HG03095 (cell line): ENCODE measurements around the gene DNASE1L3.

Source experiments
- ATAC-seq: cut with Tn5 transposase; IDR thresholded peaks from one replicate; pipeline ENCODE4 v1.9.1; 2021; ENCODE audit warnings: moderate library complexity; ENCODE audit not compliant: unreplicated experiment

Gene DNASE1L3

DNA sequence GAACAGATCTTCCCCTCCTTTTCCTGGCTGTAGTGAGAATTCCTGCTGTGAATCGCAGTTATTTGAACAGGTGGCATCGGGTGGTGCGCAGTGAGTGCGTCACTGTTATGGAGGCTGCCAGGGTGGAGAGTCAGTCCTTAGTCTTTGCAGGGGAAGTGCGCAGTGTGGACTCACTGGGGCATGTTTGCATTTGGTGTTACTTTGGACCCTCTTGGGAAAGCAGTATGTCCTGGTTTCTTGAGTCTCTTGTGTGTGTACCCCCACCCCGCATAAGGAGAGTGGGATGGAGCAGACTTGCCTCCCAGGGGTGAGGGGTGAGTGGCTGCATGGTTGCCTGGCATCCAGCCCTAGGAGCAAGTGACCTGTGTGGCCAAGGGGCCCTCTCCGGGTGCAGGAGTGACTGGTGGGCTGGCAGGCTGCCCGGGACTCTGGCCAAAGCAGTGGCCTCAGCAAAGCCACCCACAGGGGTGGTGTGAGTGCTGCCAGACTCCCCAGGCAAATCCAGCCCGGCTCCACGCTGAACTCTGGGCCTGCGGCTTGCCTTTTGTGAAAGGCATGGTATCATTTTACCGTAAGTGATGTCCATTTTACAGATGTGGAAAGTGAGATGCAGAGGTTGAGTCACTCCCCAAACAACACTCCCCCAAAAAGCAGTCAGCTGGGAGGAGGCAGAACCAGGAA lies 46.4 kb downstream of the DNASE1L3 start:
- no peak for ATAC-seq

DNA sequence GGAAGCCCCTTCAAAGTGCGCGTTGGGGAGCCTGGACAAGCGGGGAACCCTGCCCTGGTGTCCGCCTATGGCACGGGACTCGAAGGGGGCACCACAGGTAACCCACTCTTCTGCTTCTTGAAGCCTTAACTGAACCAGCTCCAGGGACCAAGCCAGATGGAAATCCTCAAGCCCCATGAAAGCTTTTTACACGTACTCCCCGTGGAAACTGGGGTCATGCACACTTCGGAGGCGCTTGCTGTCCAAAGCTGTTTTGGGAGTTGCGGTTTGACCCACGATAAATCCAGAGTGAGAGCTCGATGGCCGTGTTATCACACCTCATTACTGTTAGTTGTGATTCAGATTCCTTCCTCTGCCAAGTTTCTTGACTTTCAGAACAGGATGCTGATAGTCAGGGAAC lies 47.5 kb downstream of the DNASE1L3 start:
- no peak for ATAC-seq

DNA sequence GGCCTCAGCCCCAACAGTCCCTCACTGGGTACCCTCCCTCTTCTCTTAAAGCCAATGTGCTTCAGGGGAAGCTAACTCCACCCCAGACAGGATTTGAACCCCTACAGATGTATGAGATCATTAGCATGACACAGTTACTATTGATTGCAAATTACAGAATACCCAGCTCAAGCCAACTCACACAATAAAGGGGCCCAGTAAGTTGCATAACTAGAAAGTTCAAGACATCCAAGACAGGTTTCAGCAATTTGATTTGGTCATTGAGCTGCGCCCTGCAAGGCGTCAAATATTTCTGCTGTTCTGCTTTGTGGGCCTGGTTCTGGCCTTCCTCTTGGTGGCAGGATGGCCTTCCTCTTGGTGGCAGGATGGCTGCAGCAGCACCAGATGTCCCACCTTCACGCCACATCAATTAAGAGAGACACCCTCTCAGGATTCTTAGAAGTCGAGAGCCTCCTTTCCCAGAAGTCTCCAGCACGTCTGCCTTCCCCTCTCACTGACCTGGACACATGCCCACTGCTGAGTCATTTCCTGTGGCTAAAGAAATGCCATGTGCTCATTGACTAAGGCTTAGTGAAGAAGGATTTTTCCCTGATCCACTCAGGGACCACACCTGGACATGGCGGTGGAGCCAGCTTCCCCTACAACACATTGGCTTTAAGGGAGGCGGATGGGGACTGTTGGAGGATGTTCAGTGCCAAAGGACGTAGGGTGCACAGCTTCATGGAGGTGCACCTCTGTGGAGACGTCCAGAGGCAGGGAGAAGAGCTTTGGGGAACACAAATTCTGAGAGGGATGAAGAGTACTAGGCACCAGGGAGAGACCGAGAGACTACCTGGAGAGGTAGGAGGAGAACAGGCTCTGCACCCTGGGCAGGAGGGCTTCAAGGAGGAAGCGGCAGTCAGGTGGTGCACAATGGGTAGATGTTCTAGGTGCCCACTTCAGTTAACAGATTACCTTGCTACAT lies 49.1 kb downstream of the DNASE1L3 start:
- ATAC-seq, result no peak

DNA sequence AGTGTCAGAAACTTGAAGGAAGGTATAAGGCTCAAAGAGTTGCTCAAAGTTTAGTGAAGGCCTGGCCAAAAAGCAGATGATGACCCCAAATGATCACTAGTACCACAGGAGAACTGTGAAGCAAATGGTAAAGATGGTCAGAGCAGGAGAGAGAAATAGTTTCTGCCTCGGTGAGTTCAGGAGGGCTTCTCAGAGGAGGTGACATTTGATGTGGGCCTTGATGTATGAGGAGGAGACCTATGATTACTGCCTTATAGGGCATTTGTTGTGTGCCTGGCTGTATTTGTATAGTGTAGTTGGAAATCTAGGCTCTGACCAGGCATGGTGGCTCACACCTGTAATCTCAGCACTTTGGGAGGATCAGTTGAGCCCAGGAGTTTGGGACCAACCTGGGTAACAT lies 50.4 kb downstream of the DNASE1L3 start:
- ATAC-seq, result no peak

DNA sequence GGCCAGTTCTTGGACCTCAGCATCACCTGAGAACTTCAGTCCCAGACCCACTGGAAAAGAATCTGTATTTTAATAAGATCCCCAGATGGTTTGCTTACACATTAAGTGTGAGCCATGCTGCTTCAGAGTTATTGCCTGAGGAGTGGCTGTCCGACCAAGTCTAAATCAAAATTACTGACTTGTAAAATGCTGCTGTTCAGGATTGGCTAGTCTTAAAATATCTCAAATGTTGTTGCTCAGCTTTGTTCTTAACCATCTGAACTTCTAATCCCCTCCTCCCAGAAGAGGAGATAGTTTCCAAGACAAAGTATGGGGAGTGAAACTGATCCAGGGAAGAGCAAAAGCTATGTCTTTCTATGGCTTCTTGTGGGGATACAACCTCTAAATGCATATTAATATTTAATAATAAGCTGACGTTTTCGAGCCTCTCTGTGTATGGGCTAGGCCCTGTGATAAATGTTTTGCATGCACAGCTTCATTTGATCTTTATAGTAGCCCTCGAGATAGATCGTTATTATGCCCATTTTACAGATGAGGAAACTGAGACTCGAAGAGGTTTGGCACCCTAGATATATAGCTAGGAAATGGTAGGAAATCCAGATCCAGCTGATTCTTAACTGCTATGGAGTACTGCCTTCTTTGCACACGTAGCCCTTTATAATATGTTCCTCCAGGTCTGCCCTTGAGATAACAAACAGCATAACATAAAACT lies 52.2 kb downstream of the DNASE1L3 start:
- ATAC-seq, result no peak

DNA sequence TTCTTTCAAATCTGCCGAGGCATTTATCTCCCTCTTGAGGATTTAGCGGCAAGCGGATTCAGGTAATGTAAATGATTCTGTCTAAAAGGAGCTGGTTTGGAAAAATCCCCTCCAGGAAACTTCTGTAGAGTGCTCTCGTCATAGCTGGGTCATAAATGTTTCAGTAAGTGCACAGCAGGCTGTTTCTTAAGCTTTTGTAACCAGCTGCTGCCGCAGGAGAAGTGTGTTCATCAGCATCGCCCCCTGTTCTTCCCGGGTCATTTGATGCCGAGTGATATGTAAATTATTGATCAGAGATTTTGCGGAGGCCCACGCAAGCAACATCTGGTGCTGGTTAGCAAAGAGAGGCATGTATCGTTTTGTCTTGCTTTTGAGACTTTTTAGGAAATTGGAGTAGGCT lies 53.1 kb downstream of the DNASE1L3 start:
- no peak for ATAC-seq

DNA sequence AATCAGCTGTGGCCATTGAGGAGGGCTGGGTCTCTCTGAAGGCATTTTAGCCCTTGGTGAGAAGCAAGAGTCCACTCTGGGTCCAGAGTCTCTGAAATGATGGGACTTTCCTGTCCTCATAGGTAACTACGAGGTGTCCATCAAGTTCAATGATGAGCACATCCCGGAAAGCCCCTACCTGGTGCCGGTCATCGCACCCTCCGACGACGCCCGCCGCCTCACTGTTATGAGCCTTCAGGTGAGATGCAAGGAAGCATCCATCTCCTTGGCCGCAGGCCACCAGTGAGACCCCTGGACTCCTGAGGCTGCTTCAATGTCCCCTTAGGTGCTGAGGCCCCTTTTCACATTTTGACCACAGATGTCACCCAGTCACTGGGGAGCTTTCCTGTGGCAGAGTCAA lies 54.9 kb downstream of the DNASE1L3 start:
- no peak for ATAC-seq

DNA sequence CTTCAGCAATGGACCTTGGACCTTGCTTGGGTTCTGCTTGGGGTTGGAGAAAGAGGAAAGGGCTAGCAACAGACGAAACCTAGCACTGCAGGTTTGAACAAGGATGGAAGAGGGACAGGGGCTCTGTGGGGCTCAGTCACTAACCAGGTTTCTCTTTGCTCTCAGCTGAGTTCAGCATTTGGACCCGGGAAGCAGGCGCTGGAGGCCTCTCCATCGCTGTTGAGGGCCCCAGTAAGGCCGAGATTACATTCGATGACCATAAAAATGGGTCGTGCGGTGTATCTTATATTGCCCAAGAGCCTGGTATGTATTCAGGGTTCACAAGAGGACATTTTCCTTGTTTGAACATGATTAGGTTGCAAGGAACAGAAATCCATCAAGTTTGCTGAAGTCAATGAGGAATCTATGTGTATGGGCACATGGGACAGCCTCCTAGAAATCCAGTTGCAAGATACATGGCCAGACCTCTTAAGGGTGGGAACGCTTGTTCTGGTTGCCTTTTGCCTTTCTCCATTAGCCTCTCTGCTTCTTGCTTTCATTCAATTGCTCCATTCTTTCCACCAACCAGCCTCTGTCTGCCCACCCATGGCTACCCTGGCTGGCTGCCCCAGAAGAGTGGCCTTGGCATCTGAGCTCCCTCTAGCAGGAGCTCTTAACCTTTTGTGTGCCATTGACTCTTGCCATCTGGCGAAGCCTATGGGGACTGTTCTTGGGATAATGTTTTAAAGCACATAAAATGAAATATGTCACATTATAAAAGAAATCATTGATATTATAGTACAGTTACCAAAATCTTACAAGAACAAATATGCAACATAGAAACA lies 55.9 kb downstream of the DNASE1L3 start:
- ATAC-seq, result no peak

DNA sequence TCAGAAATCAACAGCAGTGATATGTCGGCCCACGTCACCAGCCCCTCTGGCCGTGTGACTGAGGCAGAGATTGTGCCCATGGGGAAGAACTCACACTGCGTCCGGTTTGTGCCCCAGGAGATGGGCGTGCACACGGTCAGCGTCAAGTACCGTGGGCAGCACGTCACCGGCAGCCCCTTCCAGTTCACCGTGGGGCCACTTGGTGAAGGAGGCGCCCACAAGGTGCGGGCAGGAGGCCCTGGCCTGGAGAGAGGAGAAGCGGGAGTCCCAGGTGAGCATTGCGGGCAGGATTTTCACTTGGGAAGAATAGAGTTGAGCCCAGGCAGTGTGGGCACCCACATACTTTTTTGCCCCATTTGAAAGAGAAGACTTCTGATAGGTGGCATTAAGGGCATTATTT lies 57.4 kb downstream of the DNASE1L3 start:
- ATAC-seq, result no peak

DNA sequence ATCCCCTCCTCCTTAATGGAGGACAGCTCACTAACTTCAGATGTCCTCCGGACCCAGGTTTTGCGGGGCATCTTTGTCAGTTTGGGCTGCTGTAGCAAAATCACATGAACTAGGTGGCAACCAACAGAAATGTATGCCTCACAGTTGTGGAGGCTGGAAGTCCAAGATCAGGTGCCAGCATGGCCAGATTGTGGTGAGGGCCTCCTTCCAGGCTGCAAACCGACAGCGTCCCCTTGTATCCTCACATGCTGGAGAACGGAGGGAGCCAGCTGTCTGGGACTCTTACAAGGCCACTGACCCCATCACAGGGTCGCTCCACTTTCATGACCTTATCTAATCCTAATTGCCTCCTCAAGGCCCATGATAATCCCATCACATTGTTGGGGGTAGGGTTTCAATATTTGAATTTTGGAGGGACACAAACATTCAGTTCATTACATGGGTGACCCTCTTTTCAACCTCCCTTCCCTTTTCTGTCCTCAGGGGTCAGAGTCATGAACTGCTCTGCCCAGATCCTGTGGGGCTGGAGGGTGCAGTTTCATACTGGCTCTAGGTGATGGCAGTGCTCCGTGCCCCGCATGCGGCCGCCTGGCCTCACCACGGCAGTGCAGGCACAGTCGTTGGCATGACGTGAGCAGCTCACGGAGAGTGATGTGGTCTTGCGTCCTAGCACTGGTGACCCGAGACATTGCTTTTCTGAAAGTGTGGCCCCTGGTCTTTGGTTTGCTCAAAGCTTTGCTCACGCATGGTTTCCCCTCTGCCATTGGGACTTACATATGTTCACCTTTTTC lies 58.4 kb downstream of the DNASE1L3 start:
- ATAC-seq, result no peak

DNA sequence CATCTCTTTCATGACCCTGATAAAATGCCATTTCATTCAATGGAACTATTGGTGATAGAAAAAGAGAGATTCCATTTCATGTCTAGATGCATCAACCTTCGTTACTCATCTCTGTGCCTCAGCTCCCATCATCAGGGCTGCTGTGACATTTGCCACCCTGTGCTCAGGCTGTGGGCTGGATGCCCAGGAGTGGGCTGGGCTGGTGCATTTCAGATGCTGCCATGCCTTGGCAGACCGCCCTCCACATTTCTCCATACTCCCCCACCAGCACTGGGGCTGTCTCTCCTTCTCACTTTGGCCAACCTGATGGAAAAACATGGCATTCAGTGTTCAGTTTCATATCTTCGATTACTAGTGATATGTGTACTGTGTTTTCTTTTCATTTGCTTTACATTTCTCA lies 59.1 kb downstream of the DNASE1L3 start:
- no peak for ATAC-seq

DNA sequence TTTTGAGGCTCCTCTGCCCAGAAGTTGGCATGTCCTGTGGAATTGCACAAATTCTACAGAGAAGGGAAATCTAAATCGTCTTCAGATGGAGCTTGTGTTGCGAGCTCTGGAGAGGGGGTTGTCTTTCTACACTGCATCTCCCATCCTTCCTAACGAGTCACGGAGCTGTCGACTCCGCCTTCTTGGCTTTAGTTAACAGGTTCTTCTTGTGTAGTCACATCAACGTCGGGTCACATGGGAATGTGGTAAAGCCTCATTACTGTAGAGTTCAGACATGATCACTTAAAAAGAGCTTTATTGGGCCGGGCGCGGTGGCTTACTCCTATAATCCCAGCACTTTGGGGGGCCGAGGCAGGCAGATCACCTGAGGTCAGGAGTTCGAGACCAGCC lies 60.0 kb downstream of the DNASE1L3 start:
- ATAC-seq, result no peak

DNA sequence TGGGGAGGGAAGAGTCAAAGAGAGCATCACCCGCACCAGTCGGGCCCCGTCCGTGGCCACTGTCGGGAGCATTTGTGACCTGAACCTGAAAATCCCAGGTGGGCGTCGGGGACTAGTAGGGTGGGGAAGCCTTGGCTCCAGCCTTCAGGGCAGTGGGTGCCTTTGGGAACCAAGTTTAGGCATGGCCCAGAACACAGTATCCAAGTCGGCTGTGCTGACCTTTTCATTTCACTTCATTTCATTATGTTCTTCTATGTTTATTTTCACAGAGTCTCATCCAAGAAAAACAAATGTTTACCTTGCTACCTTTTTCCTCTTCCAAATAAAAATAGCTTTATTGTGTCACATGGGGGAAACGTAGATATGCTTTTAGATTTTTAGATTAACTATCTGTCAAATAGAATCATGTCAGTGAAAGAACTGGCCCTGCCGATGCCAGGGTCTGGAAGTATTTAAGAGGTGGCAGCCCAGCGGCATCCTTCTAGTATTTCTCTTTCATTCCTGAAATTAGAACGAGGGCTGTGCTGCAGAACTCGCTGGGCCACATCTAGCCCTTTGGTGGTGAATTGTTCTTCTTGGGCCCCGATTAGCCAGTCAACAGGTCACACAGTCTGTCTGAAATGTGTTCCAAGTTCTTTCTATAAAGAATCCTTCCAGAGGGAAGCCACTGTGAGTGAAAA lies 60.5 kb downstream of the DNASE1L3 start:
- no peak for ATAC-seq

DNA sequence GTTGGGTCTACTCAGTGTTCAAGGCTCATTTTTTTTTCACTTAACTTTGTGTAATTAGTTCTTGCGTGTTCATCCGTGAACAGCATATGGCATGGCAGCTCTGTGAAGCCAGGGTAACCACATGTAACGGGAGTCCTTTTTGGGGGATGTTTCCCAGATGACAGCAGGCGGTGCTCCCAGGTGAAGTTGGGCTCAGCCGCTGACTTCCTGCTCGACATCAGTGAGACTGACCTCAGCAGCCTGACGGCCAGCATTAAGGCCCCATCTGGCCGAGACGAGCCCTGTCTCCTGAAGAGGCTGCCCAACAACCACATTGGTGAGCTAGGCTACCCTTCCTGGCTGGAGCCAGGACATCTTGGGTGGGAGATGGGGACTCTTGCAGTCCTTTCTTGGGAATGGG lies 62.7 kb downstream of the DNASE1L3 start:
- ATAC-seq, result no peak

DNA sequence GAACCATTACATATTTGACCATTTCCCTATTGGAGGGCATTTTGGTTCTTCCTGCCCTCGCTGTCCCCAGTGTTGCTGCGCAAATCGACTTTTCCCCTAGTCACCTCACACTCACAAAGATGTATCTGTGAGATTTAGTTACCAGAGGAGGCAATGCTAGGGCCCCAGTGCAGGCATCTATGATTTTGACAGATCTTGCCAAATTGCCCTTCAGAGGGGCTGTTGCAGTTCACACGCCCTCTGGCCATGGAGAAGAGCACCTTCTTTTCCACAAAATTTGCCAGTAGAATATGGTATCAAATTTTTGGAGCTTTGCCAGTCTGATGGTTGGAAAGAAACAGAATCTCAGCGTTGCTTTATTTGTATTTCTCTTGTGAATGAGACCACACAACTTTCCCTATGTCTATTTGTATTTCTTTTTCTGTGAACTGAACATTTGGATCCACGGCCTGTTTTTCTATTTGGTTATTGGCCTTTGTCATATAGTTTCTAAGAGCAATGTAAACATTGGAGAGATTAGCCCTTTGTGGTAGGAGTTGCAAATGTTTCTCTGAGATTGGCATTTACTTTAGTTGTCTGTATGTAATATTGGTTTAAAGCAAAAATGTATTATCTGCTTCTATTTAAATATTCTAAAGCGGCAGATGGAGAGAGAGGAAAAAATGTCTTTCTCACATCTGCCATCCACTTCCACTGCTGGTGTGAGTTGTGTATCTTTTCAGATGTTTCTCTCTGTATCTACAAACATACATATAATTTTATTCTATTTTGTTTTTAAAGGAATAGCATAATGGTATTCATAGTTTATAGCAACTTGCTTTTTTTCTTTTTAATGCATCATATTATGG lies 66.1 kb downstream of the DNASE1L3 start:
- no peak for ATAC-seq

DNA sequence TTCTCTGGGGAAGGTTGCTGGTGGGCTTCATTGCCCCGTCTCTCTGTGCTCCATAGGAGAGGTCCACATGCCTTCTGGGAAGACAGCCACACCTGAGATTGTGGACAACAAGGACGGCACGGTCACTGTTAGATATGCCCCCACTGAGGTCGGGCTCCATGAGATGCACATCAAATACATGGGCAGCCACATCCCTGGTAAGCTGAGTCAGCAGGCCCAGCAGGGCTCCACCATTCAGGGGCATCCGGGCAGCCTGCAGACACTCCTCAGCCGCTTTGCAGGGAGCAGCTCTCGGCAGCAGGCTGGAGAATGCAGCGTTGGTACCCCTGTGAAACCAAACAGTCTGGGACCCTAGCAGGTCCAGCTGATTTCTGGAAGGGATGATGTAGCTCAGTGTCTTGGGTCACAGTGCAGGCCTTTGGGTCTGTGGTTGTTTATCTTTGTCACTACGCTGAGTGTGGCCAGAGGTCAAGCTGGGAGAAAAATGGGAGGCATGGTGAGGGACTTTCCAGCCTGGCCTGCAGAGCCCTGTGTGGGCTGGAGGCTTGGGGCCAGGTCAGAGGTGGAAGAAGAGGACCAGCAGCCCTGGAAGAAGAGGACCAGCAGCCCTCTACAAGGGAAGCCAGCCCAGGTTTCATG lies 67.2 kb downstream of the DNASE1L3 start:
- no peak for ATAC-seq
